Measurements from ENCODE around the gene RASAL2. TPM values are rescaled to one million over a fixed set of nuclear protein-coding genes. Genes with fewer than 3 reads are reported as not detected.

The RASAL2 gene
- total and polyA plus RNA-seq, 2 of the 4 experiments (the other 2 are of a cell fraction): 13.1 to 20.6 TPM

- Histone ChIP-seq H4K8ac (ENCODE audit: low read depth in 2 of 2, low read length in 2 of 2) (no peak overlapping the region), H3K4me3 (ENCODE audit: insufficient read depth, low read depth, low read length) (no peak overlapping the region), H3K4me1 (ENCODE audit: control insufficient read depth, insufficient read depth, low read length) (no peaks in the 10 kb centered on the region), H3K14ac (replicated peaks; ENCODE audit: low read depth, low read length) (no peak overlapping the region), H3K56ac (ENCODE audit: extremely low read depth, insufficient read depth, low read length) (no peak overlapping the region), H2BK20ac (ENCODE audit: low read depth, low read length) (no peak overlapping the region), H2AK9ac (replicated peaks; ENCODE audit: low read depth, low read length, poor library complexity) (peak overlapping the region; percentile 19), H4K5ac (ENCODE audit: low read depth, low read length) (no peak overlapping the region), H3K79me1 (ENCODE audit: low read depth in 1 of 2, low read length in 2 of 2) (no peaks in the 10 kb centered on the region), H2BK15ac (ENCODE audit: low read depth, low read length) (no peak overlapping the region), H2AK5ac (ENCODE audit: low read depth, low read length) (no peak overlapping the region), H3K9ac (ENCODE audit: low read depth, low read length) (no peak overlapping the region), H2BK120ac (ENCODE audit: low read depth, low read length) (no peak overlapping the region), H3K9me1 (ENCODE audit: insufficient read depth, low read length) (no peaks in the 10 kb centered on the region), H3K18ac (ENCODE audit: low read depth, low read length) (no peak overlapping the region), H3K23ac (ENCODE audit: low read depth, low read length) (no peak overlapping the region), H2BK5ac (ENCODE audit: low read depth, low read length, poor library complexity, severe bottlenecking) (no peak overlapping the region), H4K91ac (ENCODE audit: insufficient read depth, low read depth, low read length) (no peak overlapping the region), H2AFZ (replicated peaks; ENCODE audit: low read length, poor library complexity) (peak overlapping the region; percentile 24), H3K36me3 (ENCODE audit: control insufficient read depth, insufficient read depth, low read length) (no peaks in the 10 kb centered on the region), H3K27ac (ENCODE audit: insufficient read depth, low read length) (no peak overlapping the region), H3K27me3 (ENCODE audit: control insufficient read depth, insufficient read depth, low read length) (peaks cover 2% of the 10 kb centered on the region; the same call in 1 of the 2 replicates), H3K4ac (ENCODE audit: low read depth, low read length) (no peak overlapping the region), H3K4me2 (ENCODE audit: low read depth, low read length) (no peak overlapping the region), H4K20me1 (ENCODE audit: insufficient read depth, low read length) (no peaks in the 10 kb centered on the region), H3K9me3 (ENCODE audit: control insufficient read depth, insufficient read depth, low read length) (no peaks in the 10 kb centered on the region)
- POLR2A ChIA-PET (ENCODE audit: unreplicated experiment): no interaction called here
- DNase-seq (no peak), ATAC-seq (ENCODE audit: low read depth) (no peak)
- BruUV-seq (replicated peaks): no TSS peak
- CTCF ChIA-PET: no interaction called here
- intact Hi-C loops (cut with micrococcal nuclease) (no loop called here), in situ Hi-C loops (cut with MboI; ENCODE audit: low sequenced_read_pairs) (no loop called here), dilution Hi-C loops (cut with HindIII; ENCODE audit: low sequenced_read_pairs, unreplicated experiment) (no loop called here)
- WGBS, 2 experiments (ENCODE audit: extremely low coverage in 2 of 2, insufficient read length in 1 of 2): 44% methylated on average over 34 of the region's 54 CpGs; no CpG with 5 or more reads in 1 of the 2 experiments
- no peak for TF ChIP-seq CHD1 (IDR thresholded peaks at IDR 0.05; ENCODE audit: low read depth, low read length)
- TF ChIP-seq RCOR1 (IDR thresholded peaks at IDR 0.05; ENCODE audit: insufficient replicate concordance, low read length): no peak
- no peak for TF ChIP-seq SMC3 (IDR thresholded peaks at IDR 0.05; ENCODE audit: low read depth, low read length)
- no peak for TF ChIP-seq FOS (IDR thresholded peaks at IDR 0.05; ENCODE audit: low read depth, low read length)
- TF ChIP-seq, protein P1, sequence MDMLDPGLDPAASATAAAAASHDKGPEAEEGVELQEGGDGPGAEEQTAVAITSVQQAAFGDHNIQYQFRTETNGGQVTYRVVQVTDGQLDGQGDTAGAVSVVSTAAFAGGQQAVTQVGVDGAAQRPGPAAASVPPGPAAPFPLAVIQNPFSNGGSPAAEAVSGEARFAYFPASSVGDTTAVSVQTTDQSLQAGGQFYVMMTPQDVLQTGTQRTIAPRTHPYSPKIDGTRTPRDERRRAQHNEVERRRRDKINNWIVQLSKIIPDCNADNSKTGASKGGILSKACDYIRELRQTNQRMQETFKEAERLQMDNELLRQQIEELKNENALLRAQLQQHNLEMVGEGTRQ (IDR thresholded peaks at IDR 0.05; ENCODE audit: low read depth, low read length): no peak
- TF ChIP-seq RAD21 (IDR thresholded peaks at IDR 0.05; ENCODE audit: low read length): no peak
- no peak for TF ChIP-seq MAZ (IDR thresholded peaks at IDR 0.05; ENCODE audit: borderline replicate concordance, low read depth, low read length)
- no peak for TF ChIP-seq CTCF (conservative IDR thresholded peaks at IDR 0.05; ENCODE audit: low read depth, low read length)
- no peak for TF ChIP-seq ELK1 (IDR thresholded peaks at IDR 0.05; ENCODE audit: borderline replicate concordance, low read depth, low read length)
- no peak for TF ChIP-seq POLR2A (IDR thresholded peaks at IDR 0.05; ENCODE audit: low read depth, low read length)
- TF ChIP-seq RFX5 (IDR thresholded peaks at IDR 0.05; ENCODE audit: low read depth, low read length): no peak
- no peak for TF ChIP-seq MXI1 (IDR thresholded peaks at IDR 0.05; ENCODE audit: borderline replicate concordance, low read depth, low read length)
- no peak for TF ChIP-seq CEBPB (IDR thresholded peaks at IDR 0.05; ENCODE audit: low read depth, low read length)
- no peak for TF ChIP-seq BHLHE40 (IDR thresholded peaks at IDR 0.05; ENCODE audit: low read depth, low read length)
- no peak for TF ChIP-seq NFE2L2 (IDR thresholded peaks at IDR 0.05; ENCODE audit: low read depth, low read length)
Observed at GRCh38 chr1:178486100-178487069, 392.5 kb downstream of the RASAL2 start.
